GM18867 (cell line): ENCODE measurements around the gene THSD7A.
"Not testable (repeated sequence)": the region's sequence is repeated elsewhere in the genome, so short reads cannot be mapped to it uniquely, and the experiment has no call there.

Experiments
- ATAC-seq: cut with Tn5 transposase; IDR thresholded peaks from one replicate; pipeline ENCODE4 v1.9.1; 2021; ENCODE audit warnings: mild to moderate bottlenecking, moderate library complexity; ENCODE audit not compliant: unreplicated experiment

The THSD7A gene

DNA sequence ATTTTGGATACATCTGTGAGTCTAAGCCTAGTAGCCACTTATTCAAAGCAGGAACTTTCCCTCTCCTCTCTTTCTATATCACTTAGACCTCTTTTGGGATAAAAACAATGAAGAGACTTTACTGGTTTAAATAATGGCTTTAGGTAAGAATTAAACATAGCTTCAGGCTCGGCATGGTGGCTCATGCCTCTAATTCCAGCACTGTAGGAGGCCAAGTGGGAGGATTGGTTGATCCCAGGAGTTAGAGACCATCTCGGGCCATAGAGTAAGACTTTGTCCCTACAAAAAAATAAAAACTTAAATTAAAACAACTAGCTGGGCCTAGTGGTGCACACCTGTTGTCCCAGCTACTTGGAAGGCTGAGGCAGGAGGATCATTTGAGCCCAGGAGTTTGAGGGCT, 304.3 kb downstream of the THSD7A start:
- ATAC-seq, result no peak

DNA sequence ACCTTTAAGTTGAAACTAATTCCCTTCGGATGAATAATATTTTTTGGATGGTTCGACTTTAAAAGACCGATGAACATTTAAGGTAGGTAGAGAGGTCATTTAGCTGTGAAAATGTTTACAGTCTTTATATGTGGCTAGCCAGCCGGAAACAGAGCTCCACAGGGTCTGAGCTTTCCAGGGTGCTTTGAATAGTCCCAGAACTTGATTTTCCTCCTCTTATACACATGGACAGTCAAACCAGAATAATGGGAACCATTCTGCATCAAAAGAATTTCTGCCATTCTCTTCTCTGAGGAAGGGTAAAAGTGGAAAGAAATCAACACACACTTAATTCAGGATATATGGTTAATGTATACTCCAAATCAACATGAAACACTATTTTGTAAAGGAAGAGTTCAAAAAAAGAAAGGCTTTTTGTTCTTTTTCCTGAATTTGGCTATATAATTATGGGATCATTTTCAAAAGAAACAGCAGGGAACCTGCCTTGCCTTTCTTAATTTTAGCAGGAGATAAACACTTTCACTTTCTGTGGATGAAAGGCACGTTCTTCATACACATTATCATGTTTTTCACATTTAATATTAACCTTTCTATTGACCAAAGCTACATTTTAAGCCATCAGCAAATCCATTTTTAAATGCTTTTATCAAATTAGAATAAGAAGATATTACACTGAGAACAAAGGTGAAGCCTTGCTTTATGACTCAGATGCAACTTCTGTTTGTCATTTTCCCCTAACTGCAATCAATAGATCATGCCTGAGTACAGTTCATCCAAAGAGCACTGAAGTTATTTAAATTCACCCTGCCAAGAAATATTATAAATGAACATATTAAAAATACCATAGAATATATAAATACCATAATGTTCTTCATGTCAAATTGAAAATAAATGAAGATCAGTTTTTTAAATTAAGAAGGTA, 307.3 kb downstream of the THSD7A start:
- no peak for ATAC-seq

DNA sequence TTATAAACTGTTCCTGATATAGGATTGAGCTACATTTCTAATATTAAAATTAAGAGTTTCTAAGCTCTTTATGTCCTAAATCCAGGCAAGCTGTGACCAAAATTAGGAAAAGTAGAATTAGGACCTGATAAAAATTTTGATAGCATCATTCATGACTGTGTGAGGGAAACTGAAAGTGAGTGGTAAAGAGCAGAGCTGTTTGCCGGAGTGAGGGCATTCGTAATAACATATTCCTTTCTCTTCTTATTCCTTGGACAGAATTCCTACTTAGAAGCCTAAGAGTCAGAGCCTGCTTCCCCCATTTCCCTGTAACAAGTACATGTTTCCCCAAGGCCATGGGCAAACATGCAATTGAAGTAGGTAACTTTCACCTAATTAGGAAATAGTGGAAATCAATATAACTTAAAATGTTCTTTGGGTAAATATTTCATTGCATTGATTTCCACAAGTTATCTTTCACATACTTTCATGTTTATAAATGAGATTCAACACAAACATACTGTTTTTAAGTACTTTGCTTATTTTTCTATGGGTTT, 310.0 kb downstream of the THSD7A start:
- not testable (repeated sequence) for ATAC-seq

DNA sequence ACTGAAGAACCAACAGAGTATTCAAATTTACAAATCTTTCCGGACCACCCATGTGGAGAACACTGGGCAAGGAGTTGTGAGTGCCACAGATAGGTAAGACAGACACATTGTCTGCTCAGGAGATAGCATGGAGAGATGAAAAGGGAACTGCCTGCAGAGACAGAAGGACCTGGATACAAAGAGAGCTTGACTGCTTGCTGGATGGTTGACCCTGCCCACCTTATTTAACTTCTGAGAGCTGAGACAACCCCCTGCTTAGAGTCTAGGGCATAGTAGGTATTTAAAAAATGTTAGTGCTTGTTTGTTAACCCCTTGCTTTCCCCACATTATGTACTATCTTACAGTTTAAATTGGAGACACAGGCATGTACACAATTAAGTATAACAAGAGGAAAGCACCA, 314.1 kb downstream of the THSD7A start:
- ATAC-seq, result no peak

DNA sequence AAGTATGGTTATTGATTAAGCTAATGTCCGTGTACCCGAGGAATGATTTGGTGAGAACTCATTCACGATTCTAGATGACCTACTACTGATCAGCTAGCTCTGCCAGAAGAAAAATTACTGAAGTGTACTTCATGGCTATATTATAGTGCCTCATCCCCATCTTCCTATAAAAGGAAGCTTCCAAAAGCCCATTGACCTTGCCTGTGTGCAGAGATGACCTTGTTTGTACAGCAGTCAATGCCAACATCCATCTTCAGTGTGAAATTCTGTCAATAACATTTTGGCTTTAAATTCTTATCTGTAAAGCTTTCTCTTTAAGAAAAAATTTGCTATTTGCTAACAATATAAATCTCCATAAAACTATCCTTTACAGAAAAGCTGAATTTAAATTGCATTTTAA, 315.7 kb downstream of the THSD7A start:
- ATAC-seq, result no peak

DNA sequence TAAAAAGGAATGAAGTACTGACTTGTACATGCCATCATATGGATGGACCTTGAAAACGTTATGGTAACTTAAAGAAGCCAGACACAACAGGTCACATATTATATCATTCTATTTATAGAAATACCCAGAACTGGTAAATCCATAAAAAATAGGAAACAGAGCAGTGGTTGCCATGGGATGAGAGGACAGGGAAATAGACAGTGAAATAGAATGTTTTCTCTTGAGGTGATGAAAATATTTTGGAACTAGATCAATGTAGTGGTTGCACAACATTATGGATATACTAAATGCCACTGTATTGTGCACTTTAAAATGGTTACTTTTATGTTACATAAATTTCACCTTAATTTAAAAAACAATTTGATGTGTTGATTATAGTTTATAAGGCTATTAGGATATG, 318.5 kb downstream of the THSD7A start:
- no peak for ATAC-seq

DNA sequence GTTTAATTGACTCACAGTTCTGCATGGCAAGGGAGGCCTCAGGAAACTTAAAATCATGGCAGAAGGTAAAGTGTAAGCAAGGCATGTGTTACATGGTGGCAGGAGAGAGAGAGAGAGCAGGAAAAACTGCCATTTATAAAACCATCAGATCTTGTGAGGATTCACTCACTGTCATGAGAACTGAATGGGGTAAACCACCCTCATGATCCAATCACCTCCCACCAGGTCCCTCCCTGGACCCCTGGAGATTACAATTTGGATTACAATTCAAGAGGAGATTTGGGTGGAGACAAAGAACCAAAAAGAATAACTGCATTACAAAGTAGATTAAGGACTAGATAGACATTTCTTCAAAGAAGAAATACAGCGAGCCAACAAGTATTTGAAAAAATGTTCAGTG, 324.1 kb downstream of the THSD7A start:
- no peak for ATAC-seq

DNA sequence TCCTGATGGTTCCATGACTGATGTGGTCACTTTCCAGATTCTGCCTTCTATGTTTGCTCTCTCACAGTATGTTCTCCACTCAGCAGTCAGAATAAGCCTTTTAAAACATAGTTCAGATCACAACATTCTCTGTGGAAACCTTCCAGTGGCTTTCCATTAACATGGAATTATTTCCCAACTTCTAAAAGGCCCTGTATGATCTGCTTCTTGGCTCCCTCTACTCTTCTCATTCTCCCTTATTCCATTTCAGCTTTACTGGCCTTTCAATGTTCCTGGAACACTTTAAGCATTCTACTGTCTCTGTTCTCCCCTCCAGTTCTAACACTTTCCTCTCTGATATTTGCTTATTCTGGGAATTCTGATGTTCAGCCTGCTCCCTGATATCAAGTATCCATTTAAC, 325.6 kb downstream of the THSD7A start:
- ATAC-seq, result no peak

DNA sequence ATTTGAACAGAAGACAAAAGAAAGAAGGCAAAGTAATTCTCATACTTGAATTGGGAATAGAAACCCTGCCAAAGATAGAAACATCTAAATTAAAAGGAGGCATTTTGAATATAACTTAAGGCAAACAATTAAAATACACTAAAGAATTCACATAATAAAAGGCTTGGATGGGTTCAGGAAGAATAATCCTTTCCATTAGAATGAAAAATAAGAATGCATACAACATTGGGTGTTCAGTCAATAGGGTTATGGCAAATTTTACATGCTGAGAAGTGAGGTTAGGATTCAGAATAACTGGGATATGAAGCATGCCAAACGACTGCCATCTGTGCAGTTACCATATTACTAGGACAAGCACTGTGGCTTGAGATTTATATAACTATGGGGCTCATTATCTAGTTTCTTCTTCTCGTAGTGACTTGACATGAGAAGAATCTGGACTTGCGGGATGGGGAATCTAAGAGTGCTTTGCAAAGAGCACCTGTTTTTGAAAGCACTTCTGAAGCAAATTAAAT, 326.5 kb downstream of the THSD7A start:
- ATAC-seq, result no peak

DNA sequence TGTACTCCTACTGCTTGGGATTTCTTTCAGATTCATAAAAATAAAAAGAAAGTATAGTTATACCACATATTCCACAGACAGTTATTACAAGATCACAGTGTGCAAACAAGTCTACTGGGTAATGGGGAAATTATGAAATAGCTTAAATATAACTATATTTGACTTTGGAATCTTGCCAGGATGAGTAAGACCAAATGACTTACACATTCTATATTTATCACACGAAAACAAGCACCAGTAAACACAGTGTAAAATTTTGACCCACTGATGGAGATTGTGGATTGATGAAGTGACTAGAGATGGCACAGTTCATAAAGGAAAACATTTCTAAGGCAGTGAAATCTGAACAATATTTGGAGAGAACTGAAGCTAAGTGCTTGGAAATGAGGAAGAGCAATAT, 339.7 kb downstream of the THSD7A start:
- no peak for ATAC-seq

DNA sequence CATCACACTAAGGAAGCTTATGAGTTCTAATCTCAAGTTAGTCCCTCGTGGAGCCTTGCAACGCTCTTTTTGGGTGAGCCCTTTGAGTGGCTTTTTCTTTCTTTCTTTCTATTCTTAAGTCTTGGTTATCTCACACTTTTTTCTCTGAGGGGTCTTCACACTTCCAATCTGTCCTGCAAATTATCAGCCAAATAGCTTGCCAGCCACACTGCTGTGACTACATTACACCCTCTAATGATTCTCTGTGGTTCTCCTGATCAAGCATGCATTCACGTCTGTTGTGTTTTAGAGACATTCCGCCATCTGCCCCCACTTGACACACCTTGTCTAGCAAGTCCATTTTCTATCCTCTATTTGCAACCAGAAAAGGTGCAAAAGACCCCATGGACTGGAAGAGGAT, 340.2 kb downstream of the THSD7A start:
- ATAC-seq, result no peak

DNA sequence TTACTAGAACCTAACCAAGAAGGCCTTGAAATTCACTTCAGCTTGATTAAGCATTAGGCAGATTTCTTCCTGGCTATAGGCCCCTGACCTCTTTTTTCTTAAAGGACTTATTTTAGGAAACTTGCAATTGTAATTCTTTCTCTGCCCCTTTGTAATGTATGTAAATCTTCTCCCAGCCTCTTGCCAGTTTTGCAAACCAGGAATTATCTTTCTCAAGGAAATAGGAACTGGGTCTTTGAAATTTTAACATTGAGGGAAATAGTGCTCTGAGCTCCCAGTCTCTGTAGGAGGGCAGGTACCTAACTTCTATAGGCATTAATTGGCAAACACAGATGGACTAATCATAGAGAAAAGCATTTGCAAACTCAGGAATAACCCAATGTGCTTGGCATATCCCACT, 342.7 kb downstream of the THSD7A start:
- ATAC-seq, result no peak

DNA sequence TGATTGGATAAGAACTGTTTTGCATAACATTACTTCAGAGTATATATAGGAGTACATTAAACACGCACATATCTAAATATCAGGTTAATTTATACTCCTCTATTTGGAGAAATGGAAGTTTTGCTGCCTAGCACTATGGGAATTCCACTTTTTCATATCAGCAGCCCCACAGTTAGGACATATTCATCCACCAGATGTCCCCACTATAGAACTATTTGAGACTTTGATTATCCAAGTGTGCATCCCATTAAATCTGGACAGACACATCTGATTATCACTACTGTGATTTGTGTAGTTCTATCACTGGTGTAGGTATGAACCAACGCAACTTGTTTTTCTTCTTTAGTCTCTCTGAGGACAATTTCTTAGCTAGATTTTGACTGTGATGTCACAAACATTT, 345.7 kb downstream of the THSD7A start:
- no peak for ATAC-seq

DNA sequence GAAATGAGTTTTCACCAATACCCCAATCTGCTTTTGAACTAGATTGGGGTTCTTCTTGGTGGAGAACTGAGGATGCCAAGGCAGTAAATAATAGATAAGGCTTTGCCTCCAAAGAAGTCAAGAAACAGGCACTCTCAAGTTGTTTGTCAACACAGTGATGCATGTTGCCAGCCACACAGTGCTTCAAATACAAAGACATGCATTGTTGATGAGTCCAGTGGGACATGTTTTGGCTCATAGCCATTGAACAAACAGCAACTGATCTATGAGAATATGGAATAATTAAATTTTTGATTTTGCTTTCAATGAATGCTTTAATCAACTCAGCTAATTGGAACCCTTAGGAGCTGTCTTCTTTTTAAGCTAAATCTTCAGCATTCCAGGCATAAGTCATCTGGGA, 346.4 kb downstream of the THSD7A start:
- no peak for ATAC-seq

DNA sequence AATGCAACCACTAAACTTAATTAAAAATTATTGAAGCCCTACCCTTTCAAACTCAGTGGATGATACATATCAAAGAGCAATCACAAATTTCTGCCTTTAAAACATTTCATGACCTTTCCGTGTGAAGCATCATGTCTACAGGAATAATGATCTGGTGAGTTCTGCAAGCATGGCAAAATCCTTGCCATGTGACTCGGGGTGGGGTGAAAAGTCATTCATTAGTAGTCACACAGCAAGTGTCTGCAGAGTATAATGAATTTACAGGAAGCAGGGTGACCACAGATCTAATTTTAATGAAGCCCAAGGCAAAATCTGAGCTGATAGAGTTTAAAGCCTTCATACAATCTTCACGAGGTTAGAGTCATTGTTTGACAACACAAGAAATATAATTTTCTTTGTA, 351.9 kb downstream of the THSD7A start:
- no peak for ATAC-seq

DNA sequence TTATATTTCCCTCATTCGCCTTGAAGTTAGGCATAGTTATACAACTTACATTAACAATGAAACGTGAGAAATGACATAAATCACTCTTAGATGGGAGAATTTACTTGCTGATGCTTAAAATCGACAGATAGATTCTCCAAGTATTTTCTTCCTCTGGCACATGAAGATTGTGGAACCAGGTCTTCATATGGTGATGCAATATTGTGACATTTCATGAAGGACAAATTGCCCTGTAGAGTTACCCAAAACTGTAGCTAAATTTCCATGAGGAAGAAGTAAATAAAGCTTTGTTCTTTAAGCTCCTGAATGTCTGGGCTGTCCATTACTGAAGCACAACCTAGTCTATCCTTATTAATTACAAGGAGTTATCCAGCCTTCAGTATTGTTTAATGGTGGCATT, 353.1 kb downstream of the THSD7A start:
- no peak for ATAC-seq

DNA sequence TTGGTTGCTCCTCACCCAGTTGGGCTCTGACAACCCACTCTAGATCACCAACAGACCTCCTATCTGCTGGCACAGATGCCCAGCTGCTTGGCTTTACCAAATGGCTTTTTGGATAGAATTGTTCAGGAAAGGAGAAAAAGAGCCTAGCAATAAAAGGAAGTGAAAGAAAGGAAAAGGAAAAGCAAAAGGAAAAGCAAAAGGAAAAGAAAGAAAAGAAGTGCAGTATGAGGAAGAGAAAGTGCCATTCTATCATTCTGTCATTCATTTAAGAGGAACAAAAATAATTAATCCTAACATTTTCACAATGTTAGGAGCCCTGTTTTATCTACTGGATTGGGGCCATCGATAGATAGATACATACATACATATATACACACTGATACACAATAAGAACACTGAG, 353.6 kb downstream of the THSD7A start:
- ATAC-seq, result no peak

DNA sequence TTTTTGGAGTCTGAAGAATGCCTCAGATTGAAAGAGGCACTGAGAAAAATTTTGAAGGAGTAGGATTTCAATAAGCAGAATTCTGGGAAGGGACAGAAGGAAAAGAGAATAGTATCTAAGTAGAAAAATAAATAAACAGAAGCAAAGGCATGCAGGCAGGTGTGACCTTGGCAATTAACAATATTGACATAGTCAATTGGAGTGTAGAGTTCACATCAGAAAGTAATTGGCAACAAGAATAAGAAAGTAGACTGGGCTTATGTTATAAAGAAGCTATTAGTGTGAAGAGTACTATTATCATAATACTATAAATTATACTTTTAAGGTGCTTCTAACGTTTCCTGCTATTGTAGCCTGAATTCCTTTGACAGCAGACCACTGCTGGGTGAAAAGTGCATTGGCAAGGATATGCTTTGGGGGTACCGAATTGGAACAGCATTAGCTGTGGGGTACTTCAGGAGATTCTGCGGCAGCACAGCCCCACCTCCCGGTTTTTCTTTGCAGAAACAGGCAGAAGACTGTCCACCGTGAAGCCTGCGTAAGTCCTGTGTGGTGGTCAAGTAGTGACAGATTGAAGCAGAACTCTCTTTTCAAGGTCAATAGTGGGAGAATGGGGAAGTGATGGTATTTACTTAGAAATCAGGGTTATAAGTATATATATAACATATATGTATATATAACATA, 357.0 kb downstream of the THSD7A start:
- ATAC-seq, result no peak

DNA sequence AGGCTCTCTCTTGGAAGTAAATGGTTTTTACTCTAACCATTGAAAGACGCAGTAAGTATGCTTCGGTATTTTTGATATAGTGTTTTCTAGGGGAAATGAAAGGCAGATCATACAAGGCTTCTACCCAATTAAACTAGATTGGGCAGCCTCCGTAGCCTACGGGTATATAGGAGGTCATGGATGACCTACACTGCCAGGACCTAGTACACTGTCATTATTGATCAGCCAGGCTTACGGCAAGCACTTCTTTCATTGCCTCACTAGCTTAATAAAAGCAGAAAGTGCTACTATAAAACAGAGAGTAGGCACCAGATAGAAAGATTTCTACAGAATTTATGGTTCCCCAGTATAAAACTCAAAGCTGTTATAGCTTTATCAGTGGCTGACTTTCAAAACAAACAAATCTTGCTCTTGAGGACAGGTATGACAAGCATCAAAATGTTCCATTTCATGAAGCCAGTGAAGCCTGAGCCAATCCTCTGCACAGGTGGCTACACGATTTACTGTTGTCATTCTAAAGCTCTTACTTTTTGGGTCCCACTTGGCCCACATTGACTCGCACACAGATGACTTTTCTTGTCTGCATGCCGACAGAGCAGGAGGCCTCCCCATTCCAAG, 358.1 kb downstream of the THSD7A start:
- no peak for ATAC-seq

DNA sequence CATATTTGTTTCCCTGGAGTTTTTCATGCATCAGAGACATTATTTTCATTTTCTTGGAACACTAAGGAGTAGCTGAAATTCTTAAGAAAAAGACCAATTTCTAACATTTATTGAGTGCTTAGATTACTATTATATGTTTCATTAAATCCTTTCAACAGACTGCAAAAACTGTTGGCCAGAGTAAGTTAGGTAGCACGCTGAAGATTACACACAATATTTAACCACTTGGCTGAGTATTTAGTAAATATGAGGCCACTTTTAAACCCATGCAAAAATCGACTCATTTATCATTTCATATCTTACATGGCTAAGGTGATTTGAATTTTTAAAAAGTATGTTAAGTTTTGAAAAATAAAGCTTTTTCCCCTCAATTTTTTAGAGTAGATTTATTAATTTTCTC, 358.8 kb downstream of the THSD7A start:
- ATAC-seq, result no peak

DNA sequence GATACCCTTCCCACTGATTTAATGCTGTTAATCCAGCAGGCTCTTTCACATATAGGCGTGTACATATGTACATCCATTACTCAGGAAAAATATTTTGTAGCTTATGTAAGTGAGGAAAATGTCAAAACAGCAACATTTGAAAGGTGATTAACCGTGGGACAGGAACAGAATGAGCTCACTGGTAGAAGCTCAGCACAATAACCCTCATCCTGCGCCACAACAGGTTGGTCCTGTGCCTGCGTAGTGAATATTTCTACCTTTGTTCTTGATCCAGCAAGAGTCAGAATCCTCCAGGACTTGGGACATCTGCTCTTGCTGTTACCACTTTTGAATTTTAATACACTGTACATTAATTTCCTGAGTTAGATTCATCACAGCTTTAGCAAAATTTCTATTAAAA, 359.4 kb downstream of the THSD7A start:
- no peak for ATAC-seq
